Pulmonary artery endothelial cell (primary cell): ENCODE data around the gene TIMM13. TPM values are rescaled to one million over a fixed set of nuclear protein-coding genes. Genes with fewer than 3 reads are reported as not detected.

Experiments
- DNase-seq: peaks from one replicate; pipeline ENCODE4 v3.0.0-alpha.2; 2011; ENCODE audit warnings: low read depth, low spot score
- total RNA-seq: library from RNA; depleted of rRNA; stranded (reverse); fragments of >200 nt; gene quantifications from 2 replicates; pipeline ENCODE4 v1.2.3, GENCODE V29; 2014

Gene TIMM13
- total RNA-seq, 1 donor from 2014 or later, result 60.3 TPM

- DNase-seq, result no peak
Observed at GRCh38 chr19:2382530-2383222, 44.7 kb downstream of the TIMM13 start.

GRCh38 chr19:2381148-2381820 is 46.1 kb downstream of the TIMM13 start:
- no peak for DNase-seq

GRCh38 chr19:2380567-2380966 is 46.8 kb downstream of the TIMM13 start:
- no peak for DNase-seq

GRCh38 chr19:2376784-2377519 is 50.4 kb downstream of the TIMM13 start:
- no peak for DNase-seq

Other genes with a start within 250 kb of the TIMM13 start
- 55.3 and 63.0 TPM in 2 replicates for gene PLEKHJ1, start 191.3 kb downstream of the TIMM13 start, total RNA-seq
- 45.0 and 50.4 TPM in 2 replicates for gene SF3A2, start 190.8 kb downstream of the TIMM13 start, total RNA-seq
- 0.86 and 1.1 TPM in 2 replicates for gene AMH, start 178.3 kb downstream of the TIMM13 start, total RNA-seq
- 0.07 and 0.39 TPM in 2 replicates for gene JSRP1, start 171.2 kb downstream of the TIMM13 start, total RNA-seq
- not detected in 2 replicates for gene PEAK3, start 145.4 kb downstream of the TIMM13 start, total RNA-seq
- not detected in 2 replicates for gene LINGO3, start 119.4 kb downstream of the TIMM13 start, total RNA-seq
- 112 and 144 TPM in 2 replicates for gene LSM7, start 99.0 kb downstream of the TIMM13 start, total RNA-seq
- 20.0 and 22.5 TPM in 2 replicates for gene SPPL2B, start 98.9 kb downstream of the TIMM13 start, total RNA-seq
- gene TMPRSS9, start 67.3 kb downstream of the TIMM13 start, total RNA-seq, result not detected in 2 replicates
- gene LMNB2, start 29.4 kb upstream of the TIMM13 start, total RNA-seq, result 128 and 224 TPM in 2 replicates
- 28.4 and 75.6 TPM in 2 replicates for gene GADD45B, start 48.5 kb upstream of the TIMM13 start, total RNA-seq